HG03066 (cell line): ENCODE data around the gene BMERB1.
"Not testable (repeated sequence)": the region's sequence is repeated elsewhere in the genome, so short reads cannot be mapped to it uniquely, and the experiment has no call there.

Experiments
- ATAC-seq: cut with Tn5 transposase; IDR thresholded peaks from one replicate; pipeline ENCODE4 v1.9.1; 2021; ENCODE audit warnings: low read depth; ENCODE audit not compliant: unreplicated experiment

The BMERB1 gene

GRCh38 chr16:15519790-15520189 lies 85.4 kb downstream of the BMERB1 start:
- ATAC-seq = no peak

GRCh38 chr16:15521390-15521757 lies 87.0 kb downstream of the BMERB1 start:
- no peak for ATAC-seq

- no peak for ATAC-seq
These were observed 87.5 kb downstream of the BMERB1 start for GRCh38 chr16:15521758-15522509.

GRCh38 chr16:15523092-15523541 lies 88.7 kb downstream of the BMERB1 start:
- no peak for ATAC-seq

- no peak for ATAC-seq
These were observed 89.6 kb downstream of the BMERB1 start for GRCh38 chr16:15523939-15524338.

- no peak for ATAC-seq
These were observed 90.6 kb downstream of the BMERB1 start for GRCh38 chr16:15524966-15525365.

GRCh38 chr16:15526097-15526496 lies 91.7 kb downstream of the BMERB1 start:
- no peak for ATAC-seq

- no peak for ATAC-seq
These were observed 92.3 kb downstream of the BMERB1 start for GRCh38 chr16:15526731-15527130.

- ATAC-seq = no peak
These were observed 95.3 kb downstream of the BMERB1 start for GRCh38 chr16:15529673-15530072.

- no peak for ATAC-seq
These were observed 95.7 kb downstream of the BMERB1 start for GRCh38 chr16:15530085-15530484.

GRCh38 chr16:15532825-15533224 lies 98.4 kb downstream of the BMERB1 start:
- no peak for ATAC-seq

GRCh38 chr16:15533386-15533785 lies 99.0 kb downstream of the BMERB1 start:
- ATAC-seq = no peak

- no peak for ATAC-seq
These were observed 101.4 kb downstream of the BMERB1 start for GRCh38 chr16:15535772-15536171.

- no peak for ATAC-seq
These were observed 102.5 kb downstream of the BMERB1 start for GRCh38 chr16:15536843-15537242.

GRCh38 chr16:15538507-15538906 lies 104.1 kb downstream of the BMERB1 start:
- ATAC-seq = no peak

- ATAC-seq = no peak
These were observed 104.8 kb downstream of the BMERB1 start for GRCh38 chr16:15539197-15539596.

GRCh38 chr16:15542261-15542660 lies 107.9 kb downstream of the BMERB1 start:
- no peak for ATAC-seq

- ATAC-seq = no peak
These were observed 108.5 kb downstream of the BMERB1 start for GRCh38 chr16:15542734-15543347.

- ATAC-seq = no peak
These were observed 110.0 kb downstream of the BMERB1 start for GRCh38 chr16:15544405-15544804.

- ATAC-seq = no peak
These were observed 111.2 kb downstream of the BMERB1 start for GRCh38 chr16:15545544-15545943.

- ATAC-seq = not testable (repeated sequence)
These were observed 112.8 kb downstream of the BMERB1 start for GRCh38 chr16:15547072-15547767.

GRCh38 chr16:15547768-15548096 lies 113.3 kb downstream of the BMERB1 start:
- no peak for ATAC-seq
